Left ventricle myocardium inferior (tissue), 1 donor: ENCODE data around the gene TMEM191B. TPM values are rescaled to one million over a fixed set of nuclear protein-coding genes. Genes with fewer than 3 reads are reported as not detected.
"Not testable (repeated sequence)": the region's sequence is repeated elsewhere in the genome, so short reads cannot be mapped to it uniquely, and the experiment has no call there.

ENCODE experiments used
- DNase-seq: peaks from one replicate; pipeline ENCODE4 v3.0.0-alpha.2; 2020
- H3K27ac ChIP-seq: fragments of 200-600 bp; replicated peaks from 2 replicates; pipeline ENCODE4 v1.8.0; 2021
- H3K27me3 ChIP-seq: fragments of 200-600 bp; 2 replicates; pipeline ENCODE4 v1.8.0; 2021; ENCODE audit warnings: low read depth
- H3K36me3 ChIP-seq: fragments of 200-600 bp; 2 replicates; pipeline ENCODE4 v1.8.0; 2021
- H3K4me1 ChIP-seq: fragments of 200-600 bp; 2 replicates; pipeline ENCODE4 v1.8.0; 2021
- H3K4me3 ChIP-seq: fragments of 200-600 bp; 2 replicates; pipeline ENCODE4 v1.8.0; 2021; ENCODE audit warnings: mild to moderate bottlenecking, moderate library complexity
- H3K9me3 ChIP-seq: fragments of 200-600 bp; replicated peaks from 2 replicates; pipeline ENCODE4 v1.8.0; 2021
- intact Hi-C: fragments of 100-400 bp; cut with micrococcal nuclease; formaldehyde crosslinking; loops from one replicate; pipeline ENCODE4 v1.11.0; 2022
- long read RNA-seq: library from polyadenylated mRNA; unstranded; transcript quantifications from one replicate; pipeline ENCODE4 v2.0.0, GENCODE V29; 2021
- total RNA-seq: library from RNA; stranded (reverse); fragmentation: NEBNext Ultra II Directional; extraction: Animal tissue kit (Norgen Biotek cat#: 25700); gene quantifications from one replicate; pipeline ENCODE4 v1.2.1, GENCODE V29; 2021
- donor health status: DM: no; HTN: yes; CAD: no; lungs with severe emphysema.

The TMEM191B gene
- 0.74 TPM for total RNA-seq
- long read RNA-seq, partial matches to known transcripts = 3 of 6 reads
- long read RNA-seq, other reads (novel, unspliced or antisense) = 3 of 6 reads

GRCh38 chr22:18527752-18528596, at the start of gene TMEM191B:
TSS of gene TMEM191B (plus strand) at chr22:18527802. CDS start at chr22:18527981, 179 bp downstream.
- peak within 1 kb of the TSS; percentile 40 for H3K27ac ChIP-seq
- H3K9me3 ChIP-seq, DNase-seq, H3K36me3 ChIP-seq, H3K27me3 ChIP-seq, intact Hi-C loops, H3K4me1 ChIP-seq: not testable (repeated sequence)
- peak within 1 kb of the TSS; percentile 63 for H3K4me3 ChIP-seq

DNA sequence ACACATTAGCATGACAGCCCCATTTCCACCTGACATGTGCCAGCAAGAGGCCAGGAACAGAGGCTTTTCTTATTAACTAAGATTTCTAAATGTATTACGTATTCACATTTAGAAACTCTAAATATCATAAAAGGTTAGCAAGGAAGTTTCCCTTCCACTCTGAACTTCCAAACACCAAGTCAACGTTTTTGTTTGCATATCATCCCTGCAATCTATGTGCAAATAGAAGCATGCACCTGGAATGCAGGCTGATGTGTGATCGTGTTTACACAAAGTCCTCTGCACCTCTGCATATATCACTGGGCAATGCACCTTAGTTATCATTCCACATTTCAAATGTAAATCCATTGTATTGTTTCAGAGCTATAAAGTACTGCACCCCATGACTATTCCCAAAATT, 31.4 kb upstream of the TMEM191B start:
- H3K36me3 ChIP-seq, H3K27me3 ChIP-seq, H3K4me3 ChIP-seq, DNase-seq, H3K27ac ChIP-seq, H3K4me1 ChIP-seq, intact Hi-C loops, H3K9me3 ChIP-seq: not testable (repeated sequence)

GRCh38 chr22:18511327-18511726, 16.3 kb upstream of the TMEM191B start:
- H3K27me3 ChIP-seq, intact Hi-C loops, H3K4me3 ChIP-seq, H3K9me3 ChIP-seq, H3K4me1 ChIP-seq, DNase-seq, H3K36me3 ChIP-seq, H3K27ac ChIP-seq: not testable (repeated sequence)

GRCh38 chr22:18512378-18512777, 15.2 kb upstream of the TMEM191B start:
- H3K27ac ChIP-seq, H3K27me3 ChIP-seq, H3K4me1 ChIP-seq, H3K9me3 ChIP-seq, DNase-seq, H3K4me3 ChIP-seq, intact Hi-C loops, H3K36me3 ChIP-seq: not testable (repeated sequence)

GRCh38 chr22:18513454-18513853, 14.1 kb upstream of the TMEM191B start:
- H3K36me3 ChIP-seq, intact Hi-C loops, H3K27ac ChIP-seq, H3K27me3 ChIP-seq, H3K4me3 ChIP-seq, H3K9me3 ChIP-seq, DNase-seq, H3K4me1 ChIP-seq: not testable (repeated sequence)

- H3K4me3 ChIP-seq, H3K4me1 ChIP-seq, H3K9me3 ChIP-seq, H3K36me3 ChIP-seq, DNase-seq, H3K27ac ChIP-seq, H3K27me3 ChIP-seq, intact Hi-C loops: not testable (repeated sequence)
Observed at GRCh38 chr22:18518061-18518460, 9.5 kb upstream of the TMEM191B start, which contains the start of gene GGTLC3. TSS of gene GGTLC3 (minus strand) at chr22:18518161. CDS start at chr22:18517897, 264 bp downstream.

GRCh38 chr22:18522762-18523161, 4.8 kb upstream of the TMEM191B start:
- H3K27me3 ChIP-seq, H3K4me3 ChIP-seq, DNase-seq, H3K27ac ChIP-seq, H3K36me3 ChIP-seq, H3K4me1 ChIP-seq, intact Hi-C loops, H3K9me3 ChIP-seq: not testable (repeated sequence)

- H3K4me3 ChIP-seq, intact Hi-C loops, DNase-seq, H3K27ac ChIP-seq, H3K4me1 ChIP-seq, H3K27me3 ChIP-seq, H3K36me3 ChIP-seq, H3K9me3 ChIP-seq: not testable (repeated sequence)
Observed at GRCh38 chr22:18523328-18523727, 4.3 kb upstream of the TMEM191B start.

DNA sequence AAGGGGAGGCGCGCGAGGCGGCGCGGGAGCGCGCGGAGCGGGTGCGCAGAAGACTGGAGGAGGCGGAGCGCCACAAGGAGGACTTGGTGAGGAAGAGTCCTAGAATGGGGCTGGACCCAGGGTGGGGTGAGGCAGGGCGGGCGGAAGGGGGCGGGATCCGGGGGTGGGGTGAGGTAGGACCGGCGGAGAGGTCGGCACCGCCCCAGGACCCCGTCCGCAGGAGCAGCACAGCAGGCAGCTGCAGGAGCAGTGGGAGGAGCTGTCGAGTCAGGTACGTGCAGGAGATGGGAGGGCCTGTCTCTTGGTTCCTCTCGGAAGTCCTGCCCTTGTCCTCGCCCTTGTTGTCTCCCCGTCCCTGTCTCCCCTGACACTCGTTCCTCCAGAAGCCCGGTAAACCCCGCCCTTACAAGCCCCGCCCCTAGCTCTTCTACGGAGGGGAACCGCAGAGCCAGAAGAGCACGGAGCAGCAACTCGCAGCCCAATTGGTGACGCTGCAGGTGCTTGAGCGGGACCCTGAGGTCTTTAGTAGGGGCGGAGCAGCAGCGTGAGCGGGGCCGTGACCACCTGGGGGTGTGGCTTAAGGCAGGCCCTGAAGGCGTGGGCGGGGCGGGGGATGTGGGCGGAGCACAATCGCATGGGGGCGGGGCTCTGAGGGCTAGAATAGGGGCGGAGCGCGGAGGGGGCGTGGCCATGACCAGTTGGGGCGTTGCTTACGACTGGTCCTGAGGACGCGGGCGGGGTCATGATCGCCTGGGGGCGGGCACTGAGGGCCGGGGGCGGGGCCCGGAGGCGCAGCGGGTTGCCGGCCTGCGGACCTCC, 1.2 kb downstream of the TMEM191B start:
- intact Hi-C loops, H3K9me3 ChIP-seq, H3K36me3 ChIP-seq, H3K27me3 ChIP-seq, H3K4me1 ChIP-seq: not testable (repeated sequence)
- H3K27ac ChIP-seq = peak overlapping the region; percentile 40
- H3K4me3 ChIP-seq = peak overlapping the region; percentile 63
- peak; percentile 89 for DNase-seq

DNA sequence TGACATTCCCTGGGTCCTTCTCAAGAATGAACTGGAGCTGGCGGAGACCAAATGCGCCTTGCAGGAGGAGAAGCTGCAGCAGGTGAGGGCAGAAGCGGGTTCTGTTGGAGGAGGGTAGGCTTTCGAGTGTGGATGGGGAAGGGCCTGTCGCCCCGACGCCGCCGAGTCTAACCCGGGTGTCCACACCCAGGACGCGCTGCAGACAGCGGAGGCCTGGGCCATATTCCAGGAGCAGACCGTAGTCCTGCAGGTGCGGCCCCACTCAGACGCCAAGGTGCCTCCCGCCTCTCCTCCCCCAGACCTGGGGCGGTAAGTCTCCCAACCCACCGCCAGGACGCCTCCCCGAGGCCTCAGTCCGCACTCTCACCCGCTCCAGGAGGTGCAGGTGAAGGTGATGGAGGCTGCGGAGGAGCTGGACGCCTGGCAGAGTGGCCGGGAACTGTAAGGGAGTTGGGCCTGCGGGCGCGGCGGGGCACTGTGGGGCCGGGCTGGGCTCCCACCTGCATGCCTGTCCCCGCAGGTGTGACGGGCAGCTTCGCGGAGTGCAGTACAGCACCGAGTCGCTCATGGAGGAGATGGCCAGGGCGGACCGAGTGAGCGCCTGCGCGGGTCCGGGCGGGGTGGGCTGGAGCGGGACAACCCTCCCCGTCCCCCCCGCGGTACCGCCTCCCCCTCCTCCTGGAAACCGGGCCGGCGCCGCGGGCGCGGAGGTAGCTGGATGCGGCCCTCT, 2.0 kb downstream of the TMEM191B start:
- H3K27ac ChIP-seq, intact Hi-C loops, H3K9me3 ChIP-seq, H3K36me3 ChIP-seq, H3K4me1 ChIP-seq, DNase-seq, H3K27me3 ChIP-seq: not testable (repeated sequence)
- peak overlapping the region; percentile 63 for H3K4me3 ChIP-seq

GRCh38 chr22:18533633-18534032, 6.0 kb downstream of the TMEM191B start:
- H3K27me3 ChIP-seq, H3K4me1 ChIP-seq, intact Hi-C loops, H3K36me3 ChIP-seq, H3K4me3 ChIP-seq, DNase-seq, H3K27ac ChIP-seq, H3K9me3 ChIP-seq: not testable (repeated sequence)

- H3K36me3 ChIP-seq, H3K9me3 ChIP-seq, intact Hi-C loops, H3K27me3 ChIP-seq, H3K4me1 ChIP-seq, DNase-seq, H3K27ac ChIP-seq, H3K4me3 ChIP-seq: not testable (repeated sequence)
Observed at GRCh38 chr22:18534315-18534714, 6.7 kb downstream of the TMEM191B start.

- DNase-seq, intact Hi-C loops, H3K9me3 ChIP-seq, H3K4me1 ChIP-seq, H3K4me3 ChIP-seq, H3K27ac ChIP-seq, H3K36me3 ChIP-seq, H3K27me3 ChIP-seq: not testable (repeated sequence)
Observed at GRCh38 chr22:18539994-18540393, 12.4 kb downstream of the TMEM191B start.
